Activated CD8-positive, alpha-beta memory T cell treated with anti-CD3 and anti-CD28 coated beads for 1 hour (primary cell): ENCODE data around the gene CMSS1.

Experiments used
- DNase-seq, 2 donors: peaks; one replicate each; pipeline ENCODE4 v3.0.0-alpha.2; 2020; ENCODE audit warnings: low read depth in 1 of 2; ENCODE audit errors: extremely low read depth in 1 of 2

CMSS1 gene

DNA sequence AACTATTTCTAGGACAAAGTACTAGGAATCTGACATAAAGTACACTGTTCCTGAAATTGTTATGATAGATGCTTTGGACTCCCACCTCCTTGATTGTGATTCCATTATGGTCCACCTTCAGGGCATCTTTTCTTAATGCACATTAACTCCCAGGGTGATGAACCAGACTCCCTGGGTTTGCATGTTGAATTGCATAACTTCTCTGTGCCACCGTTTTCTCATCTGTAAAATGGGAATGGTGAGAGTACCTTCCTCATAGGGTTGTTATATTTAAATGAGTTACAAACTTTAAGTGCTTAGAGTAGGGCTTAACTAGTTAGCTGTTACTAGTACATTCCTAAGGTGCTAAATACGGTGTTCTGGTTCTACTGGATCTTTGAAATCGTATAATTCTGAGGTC, 81.9 kb downstream of the CMSS1 start:
- DNase-seq, result no peak

DNA sequence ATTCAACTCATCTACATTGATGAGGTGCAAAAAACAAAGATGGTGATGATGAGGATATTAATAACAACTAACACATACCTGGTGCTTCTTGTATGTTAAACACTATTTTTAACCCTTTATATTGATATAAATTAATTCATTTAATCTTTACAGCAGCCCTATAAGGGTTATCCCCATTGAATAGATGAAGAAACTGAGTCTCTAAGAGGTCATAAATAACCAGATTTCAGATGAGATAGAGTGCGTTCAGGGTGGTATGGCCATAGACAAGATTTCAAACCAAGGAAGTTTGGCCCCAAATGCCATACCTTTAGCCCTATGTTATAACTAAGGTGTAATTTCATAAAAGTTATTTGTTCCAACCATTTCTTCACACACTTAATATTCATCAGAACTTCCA, 82.6 kb downstream of the CMSS1 start:
- no peak for DNase-seq

DNA sequence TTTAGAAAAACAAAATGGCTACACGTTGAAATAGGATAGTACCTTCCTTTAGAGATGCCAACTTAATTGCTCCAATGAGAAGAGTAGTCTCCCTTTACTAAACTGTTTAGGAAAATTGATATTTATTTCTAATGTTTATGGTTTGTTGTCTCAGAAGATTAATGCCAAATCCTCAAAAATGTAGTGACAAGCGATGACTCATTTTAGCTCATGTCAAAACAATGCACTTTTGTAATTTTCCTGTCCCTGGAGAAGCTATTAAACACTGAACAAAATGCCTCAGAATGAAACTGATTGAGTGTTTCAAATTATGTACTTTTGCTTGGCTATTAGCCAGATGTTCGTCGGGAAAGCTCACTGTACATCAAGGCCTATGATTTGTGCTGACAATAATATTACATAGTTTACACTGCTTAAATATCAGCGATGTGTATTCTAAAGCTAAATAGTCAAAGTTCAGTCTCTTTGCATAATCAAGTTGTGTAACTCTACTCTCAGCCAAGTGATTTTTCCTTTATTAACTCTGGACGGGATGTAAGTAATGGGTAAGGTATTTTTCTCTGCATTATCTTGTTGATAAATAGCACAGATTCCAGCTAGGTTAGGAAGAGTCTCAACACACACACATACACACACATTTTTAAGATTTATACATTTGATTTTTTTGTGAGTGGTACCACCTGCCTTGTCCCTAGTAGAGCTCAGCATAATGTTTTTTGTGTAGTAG, 83.7 kb downstream of the CMSS1 start:
- DNase-seq, result no peak

DNA sequence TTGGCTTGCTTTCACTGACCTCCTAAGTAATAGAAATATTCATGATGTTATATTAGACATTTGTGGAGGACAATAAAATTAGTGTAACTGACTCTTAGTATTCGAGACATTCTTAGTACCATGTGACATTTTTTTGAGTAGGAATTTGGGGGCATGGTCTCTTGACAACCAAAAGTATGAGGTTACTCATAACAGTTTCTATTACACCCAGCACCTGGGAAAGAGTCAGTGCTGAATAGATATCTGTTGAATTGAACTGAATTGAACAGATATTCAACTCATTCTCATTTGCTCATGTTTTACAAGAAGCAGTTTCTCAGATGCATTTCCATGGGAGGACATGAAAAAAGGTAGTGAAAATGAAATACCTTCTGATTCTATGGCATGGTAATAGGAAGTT, 84.4 kb downstream of the CMSS1 start:
- no peak for DNase-seq

DNA sequence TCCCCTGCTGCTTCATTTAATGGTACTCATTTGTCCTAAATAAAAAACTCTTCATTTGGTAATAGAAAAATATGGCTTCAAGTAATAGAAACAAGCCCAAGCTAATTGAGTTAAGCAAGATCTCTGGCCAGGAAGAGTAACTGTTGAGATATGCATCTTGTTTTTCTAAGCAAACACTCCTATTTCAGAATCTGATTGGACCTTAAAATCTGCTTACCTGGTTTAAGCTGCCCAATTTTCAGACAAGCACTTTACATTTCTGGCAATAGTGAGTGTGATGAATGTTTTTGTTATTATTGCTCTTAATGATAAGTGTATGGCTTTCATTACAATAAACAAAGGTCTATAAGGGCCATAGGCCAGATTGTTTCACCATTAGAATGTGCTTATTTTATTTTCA, 86.2 kb downstream of the CMSS1 start:
- no peak for DNase-seq

DNA sequence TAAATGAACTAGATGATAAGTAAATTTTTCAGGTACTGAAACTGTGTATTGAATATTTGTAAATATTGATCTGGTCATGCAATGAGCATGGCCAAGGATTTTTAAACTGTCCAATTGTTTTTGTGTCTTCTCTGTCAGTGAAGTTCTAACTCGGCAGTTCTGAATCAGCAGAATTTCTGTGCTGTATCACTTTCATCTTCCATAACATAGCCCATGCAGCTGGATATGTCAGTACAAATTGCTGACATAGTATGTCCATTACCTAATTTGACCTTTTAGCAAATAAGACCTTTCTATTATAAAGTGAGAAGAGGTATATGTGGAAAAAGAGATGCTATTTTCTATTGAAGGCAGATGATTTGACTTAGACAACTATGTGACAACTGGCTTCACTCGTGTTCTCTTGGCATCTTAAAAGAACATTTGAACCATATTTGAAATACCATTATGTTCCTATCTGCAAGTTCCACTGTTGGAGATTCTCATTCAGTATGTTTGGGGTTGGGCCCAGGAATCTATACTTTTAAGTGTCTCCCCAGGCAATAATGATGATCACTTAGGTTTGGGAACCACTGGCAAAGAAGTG, 90.4 kb downstream of the CMSS1 start:
- DNase-seq, result no peak

DNA sequence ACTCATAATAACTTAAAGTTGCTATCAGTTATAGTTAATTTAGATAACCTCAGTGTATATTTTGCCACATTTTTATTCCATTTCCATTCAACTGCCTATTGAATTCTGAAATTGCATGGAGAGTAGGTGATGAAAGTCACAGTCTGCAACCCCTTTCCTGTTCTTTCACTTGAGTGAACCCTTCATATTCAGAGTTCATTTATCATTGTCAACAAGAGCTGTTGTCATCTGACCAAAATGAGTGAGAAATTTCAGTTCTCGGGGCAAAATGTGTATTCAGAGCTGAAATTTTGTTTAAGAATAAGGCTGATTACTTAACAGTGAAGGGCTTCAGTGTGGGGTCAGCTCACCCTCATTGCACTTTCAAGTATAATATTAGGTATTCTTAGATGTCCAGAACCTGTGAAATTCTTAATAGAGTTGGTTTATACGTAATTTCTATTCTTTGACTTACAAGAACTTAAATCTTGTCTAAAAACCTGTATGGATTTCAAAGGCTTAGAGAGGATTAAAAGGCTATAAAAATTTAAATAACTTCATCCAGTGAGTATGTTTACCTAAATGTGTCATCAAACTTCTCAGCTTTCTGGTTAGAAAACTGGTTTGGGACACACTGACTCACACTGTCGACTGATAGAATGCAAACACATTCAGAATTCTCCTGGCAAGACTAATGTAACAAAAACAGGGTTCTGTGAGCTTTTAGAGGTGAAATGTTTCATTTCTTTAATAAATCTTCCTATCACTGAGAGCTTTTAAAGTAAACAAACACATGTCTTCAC, 92.2 kb downstream of the CMSS1 start:
- DNase-seq, result no peak

DNA sequence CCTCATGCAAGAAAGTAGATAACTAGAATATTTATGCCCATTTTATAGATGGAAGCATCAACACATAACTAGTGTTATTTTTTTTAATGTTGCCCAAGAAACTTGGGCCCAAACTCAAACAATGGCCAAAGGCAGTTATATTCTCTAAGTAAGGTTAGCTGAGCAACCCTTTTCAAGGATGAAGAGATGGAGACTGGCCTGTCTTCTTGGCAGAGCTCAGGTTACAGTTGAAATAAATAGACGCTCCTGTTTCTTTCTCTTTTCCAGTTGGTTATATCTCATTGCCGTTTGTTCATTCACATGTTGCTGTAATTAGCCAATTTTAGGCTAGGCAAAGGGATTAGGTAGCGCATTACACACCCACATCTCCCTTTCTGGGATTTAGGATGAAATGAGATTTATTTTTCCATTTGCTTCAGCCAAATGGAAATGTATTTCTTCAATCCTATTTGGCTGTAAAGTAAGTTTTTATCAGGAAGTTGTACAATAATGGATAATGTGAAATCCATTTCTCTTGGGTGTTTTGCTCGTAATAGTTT, 93.2 kb downstream of the CMSS1 start:
- DNase-seq, result no peak

DNA sequence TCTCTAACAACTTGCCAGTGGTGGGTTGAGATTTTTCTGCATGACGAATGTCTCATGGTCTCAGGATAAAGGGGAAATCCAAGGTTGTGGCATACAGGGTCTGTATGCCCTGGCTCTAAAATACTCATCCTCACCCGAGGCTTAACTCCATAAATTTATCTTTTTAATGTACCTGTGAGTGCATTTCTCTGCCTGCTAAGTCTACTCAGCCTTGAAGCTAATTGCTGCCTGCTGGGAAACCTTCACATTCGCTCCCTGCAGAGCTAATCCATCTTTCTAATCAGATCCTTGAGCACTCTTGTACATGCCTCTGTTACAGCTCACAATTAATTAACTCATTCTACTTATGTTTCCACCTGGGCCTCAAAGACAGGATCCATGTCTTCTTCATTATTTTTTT, 93.8 kb downstream of the CMSS1 start:
- DNase-seq, result no peak

DNA sequence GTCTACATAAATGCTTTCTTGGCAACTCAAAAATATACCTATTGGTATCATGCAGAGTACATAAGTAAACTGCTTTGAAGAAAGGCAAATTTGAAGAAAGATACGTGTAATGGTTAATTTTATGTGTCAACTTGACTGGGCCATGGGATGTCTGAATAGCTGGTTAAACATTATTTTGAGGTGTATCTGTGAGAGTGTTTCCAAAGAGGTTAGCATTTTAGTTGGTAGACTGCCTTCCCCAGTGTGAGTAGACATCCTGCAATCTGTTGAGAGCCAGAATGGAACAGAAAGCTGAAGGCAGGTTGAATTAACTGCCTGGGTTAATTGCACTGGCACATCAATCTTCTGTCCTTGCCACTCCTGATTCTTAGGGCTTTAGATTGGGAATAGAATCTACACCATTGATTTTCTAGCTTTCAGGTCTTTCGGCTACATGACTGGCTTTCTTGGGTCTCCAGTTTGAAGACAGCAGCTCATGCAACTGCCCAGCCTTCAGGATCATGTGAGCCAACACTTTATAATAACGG, 98.3 kb downstream of the CMSS1 start:
- no peak for DNase-seq

DNA sequence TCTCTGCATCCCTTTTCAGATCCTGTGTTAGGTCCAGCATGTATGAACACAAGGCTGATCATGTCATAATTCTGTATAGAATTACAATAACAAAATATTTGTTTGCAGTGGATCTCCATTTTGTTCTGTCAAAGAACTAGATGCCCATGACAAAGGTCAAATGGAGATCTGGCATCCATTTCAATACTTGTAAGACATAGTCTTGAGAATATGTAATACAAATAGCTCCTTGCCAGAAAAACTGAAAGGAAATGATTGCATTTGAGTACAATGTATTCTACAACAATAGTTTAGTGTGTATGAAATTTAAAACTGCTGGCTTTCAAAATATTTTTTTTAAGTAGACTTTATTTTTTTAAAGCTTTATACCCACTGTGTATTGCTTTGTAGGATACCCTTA, 101.1 kb downstream of the CMSS1 start:
- no peak for DNase-seq

DNA sequence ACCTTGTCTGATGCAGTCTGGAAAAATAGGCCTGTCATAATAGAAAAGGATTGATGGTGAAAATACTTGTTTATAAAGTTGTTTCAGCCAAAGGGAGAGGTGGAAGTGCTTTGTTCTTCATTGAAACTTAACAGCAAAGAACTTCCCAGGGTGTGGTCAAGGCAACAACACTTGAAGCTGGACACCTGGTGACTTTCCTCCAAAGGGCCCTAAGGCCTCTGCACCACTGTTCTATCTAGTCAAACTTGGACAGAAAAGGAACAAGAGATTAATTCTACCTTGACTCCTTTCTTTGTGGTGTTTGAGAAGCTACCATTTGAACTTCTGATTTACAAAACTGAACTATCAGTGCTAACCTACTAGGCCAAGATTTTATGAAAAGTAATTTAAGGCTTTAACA, 102.0 kb downstream of the CMSS1 start:
- no peak for DNase-seq

DNA sequence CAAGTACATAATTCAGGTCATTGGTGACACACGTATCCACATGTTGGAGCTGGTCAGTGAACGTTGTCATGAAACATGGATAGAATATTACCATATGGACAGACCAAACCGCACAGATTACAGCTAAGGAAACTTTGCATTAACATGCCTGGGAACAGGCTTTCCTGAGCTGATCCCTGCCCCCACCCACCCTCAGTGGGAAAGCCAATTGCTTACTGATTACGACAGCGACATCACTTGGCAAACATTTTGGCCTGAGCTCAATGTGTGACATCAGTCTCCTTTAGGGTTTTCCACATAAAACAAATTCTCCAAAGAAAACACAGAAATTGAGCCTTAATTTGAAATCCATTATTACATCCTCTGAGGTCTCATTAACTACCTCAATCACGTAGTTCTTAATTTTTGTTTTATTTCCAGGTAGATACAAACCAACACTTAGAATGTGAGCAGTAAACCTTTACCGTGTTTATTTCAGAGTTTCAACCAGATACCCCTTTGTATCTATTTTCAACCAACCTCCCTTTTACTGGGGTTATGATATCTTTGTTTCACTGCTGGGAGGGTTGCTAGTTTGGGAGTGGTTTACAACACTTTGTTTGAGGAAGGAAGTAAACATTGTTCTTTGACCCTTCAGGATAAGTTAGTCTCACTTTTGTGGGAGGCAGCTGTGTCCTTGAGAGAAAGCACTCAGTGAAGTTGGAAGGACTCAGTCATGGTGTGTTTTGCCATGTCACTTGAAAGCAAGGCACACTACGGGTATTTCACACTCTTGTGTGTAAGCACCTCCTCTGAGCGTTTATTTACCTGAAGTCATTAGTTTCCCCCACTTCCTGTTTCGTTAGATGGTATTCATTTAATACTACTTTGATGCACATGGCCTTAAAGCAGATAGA, 103.1 kb downstream of the CMSS1 start:
- DNase-seq, result no peak

DNA sequence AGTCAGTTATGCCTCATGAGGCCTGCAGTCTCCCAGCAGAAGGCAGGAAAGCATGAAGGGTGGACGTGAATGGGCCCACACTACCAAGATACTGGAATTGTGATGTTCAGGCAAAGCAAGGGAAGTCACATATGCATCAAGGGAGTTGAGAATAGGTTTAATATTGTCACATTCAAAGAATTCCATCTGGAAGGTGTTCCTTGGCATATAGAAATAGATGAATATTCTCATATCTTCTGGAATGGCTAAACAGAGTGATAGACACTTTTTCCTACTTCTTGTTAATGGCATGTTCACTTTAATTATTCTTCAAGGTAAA, 103.7 kb downstream of the CMSS1 start:
- no peak for DNase-seq

DNA sequence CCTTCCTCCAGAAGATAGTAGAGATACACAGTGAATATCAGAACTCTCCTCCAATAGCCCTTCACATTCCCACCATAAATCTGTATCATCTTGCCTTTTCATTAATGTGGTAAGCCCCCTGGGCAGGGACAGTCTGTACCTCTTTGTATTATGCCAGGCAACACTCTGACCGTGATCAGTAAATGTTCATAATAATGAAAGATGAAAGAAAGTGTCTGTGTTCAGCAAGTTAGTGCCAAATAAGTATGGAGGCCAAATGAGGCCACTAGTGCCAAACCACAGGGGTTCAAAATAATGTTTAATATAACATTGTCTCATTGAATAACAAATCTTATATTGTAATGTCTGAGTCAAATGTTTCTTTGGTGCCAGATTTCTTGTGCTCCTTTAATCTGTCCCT, 104.3 kb downstream of the CMSS1 start:
- DNase-seq, result no peak

DNA sequence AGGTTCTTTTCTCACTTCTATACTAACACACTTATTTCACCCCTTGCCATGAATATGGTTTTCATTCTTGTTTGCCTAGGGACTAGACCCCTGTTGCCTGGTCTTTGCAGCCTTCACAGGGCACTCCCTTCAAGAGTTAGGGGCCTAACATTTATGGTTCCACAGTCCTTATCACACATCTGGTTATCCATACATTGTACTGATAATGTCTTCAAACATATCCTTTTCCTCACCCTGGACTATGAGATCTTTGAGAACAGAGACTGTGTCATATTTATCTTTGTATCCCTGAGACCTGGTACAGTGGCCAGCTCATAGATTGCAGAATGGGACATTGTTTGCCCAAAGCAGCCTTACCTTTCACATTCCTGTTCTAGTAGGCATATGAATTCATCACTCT, 106.2 kb downstream of the CMSS1 start:
- DNase-seq, result no peak

DNA sequence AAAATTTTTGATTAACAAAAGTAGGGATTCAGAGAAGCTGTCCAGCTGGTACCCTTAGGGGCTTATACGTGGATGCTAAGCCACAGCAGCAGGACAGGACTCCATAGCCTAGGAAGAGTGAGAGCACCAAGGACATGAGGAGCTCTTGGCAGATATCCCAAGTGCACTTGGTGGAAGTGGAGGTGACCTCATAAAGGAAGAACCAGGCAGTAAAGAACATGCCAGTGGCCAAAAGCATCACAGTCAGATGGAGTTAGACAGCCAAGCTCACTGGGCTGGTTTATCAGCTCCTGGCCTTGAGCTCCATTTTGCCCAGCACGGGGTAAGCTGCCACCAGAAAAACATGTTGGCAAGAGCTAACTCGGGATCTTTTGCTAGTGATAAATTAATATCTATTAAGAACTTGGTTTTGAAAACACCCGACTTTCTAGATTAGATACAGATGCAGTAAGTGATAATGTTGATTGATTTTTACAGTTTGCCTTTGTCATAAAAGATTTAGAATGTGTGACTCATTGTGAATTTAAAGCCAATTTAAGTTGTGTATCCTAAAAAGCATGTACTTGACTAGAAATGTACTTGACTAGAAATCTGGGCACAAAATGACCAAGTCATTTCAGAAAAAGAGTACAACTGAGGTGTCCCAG, 108.0 kb downstream of the CMSS1 start:
- DNase-seq, result no peak

DNA sequence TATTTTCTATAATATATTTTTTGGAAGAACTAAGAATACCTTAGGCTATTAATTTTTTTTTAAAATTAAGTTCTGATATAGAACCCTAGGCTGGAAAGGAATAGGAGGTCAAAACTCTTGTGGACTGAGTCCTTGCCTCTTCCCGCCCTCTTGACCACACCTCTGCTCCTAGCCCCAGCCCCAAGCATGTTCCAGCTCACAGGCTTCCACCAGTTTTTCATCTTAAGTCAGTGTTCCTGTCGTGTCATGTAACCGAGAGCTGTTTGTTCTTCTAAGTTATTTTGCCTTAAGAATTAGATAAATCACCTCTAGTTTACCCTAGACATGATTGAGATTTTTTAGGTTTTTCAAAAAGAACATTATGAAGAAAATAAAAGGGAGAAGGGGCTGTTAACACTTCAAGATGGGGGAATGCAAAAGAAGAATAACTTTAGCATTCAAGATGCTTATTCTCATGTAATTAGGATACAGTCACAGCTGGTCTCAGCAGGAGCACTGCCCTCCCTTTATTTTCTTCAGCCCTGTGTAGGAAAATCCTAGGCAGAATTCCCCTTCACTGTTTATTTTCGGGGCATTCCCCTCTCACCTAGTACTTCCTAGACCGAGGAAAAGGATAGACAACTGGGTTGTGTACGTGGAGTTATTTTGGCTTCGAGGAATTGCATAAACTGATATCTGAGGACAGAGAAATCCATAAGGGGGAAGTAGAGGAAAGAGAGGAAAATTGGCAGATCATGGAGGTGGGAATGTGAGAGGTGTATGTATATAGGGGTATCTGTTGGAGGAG, 110.2 kb downstream of the CMSS1 start:
- no peak for DNase-seq
